ENCODE results near the gene LMOD1. TPM values are rescaled to one million over a fixed set of nuclear protein-coding genes. Genes with fewer than 3 reads are reported as not detected.

Gene LMOD1
- total and polyA plus RNA-seq, 2 of the 8 experiments (the other 6 are each of a cell fraction or from before 2014, with no cell fraction given) = 0.77 to 1.4 TPM

GRCh38 chr1:201900476-201900875 lies 45.9 kb downstream of the LMOD1 start (continued):
- TF ChIP-seq HDAC2 (IDR thresholded peaks at IDR 0.05; ENCODE audit: borderline replicate concordance in 1 of 2, low read depth in 2 of 2, low read length in 2 of 2) = no peak
- TF ChIP-seq BACH1 (IDR thresholded peaks at IDR 0.05; ENCODE audit: low read length) = no peak
- TF ChIP-seq RAD21 (IDR thresholded peaks at IDR 0.05 in 1 of 2, conservative IDR thresholded peaks at IDR 0.05 in 1 of 2; ENCODE audit: low read depth in 2 of 2, low read length in 2 of 2) = no peak
